SIG-M5 (cell line): Measurements from ENCODE around the gene CBLB.
"Not testable (repeated sequence)": the region's sequence is repeated elsewhere in the genome, so short reads cannot be mapped to it uniquely, and the experiment has no call there.

Experiments
- DNase-seq: peaks from one replicate; lab custom pipeline; 2025; lab: John Stamatoyannopoulos, UW

CBLB gene

GRCh38 chr3:105816833-105817232, 52.0 kb downstream of the CBLB start:
- no peak for DNase-seq

- DNase-seq, result not testable (repeated sequence)
Measured at GRCh38 chr3:105815331-105815730, 53.5 kb downstream of the CBLB start.

- DNase-seq, result no peak
Measured at GRCh38 chr3:105813710-105814109, 55.1 kb downstream of the CBLB start.

- DNase-seq, result no peak
Measured at GRCh38 chr3:105812194-105812586, 56.6 kb downstream of the CBLB start.

- DNase-seq, result no peak
Measured at GRCh38 chr3:105811518-105812193, 57.2 kb downstream of the CBLB start.

GRCh38 chr3:105809208-105809888, 59.5 kb downstream of the CBLB start:
- DNase-seq, result no peak

- no peak for DNase-seq
Measured at GRCh38 chr3:105807701-105808100, 61.1 kb downstream of the CBLB start.

- no peak for DNase-seq
Measured at GRCh38 chr3:105807146-105807545, 61.7 kb downstream of the CBLB start.

- DNase-seq, result peak; percentile 80
Measured at GRCh38 chr3:105806359-105806758, 62.5 kb downstream of the CBLB start.

- DNase-seq, result no peak
Measured at GRCh38 chr3:105805404-105805803, 63.4 kb downstream of the CBLB start.

GRCh38 chr3:105802118-105802706, 66.6 kb downstream of the CBLB start:
- DNase-seq, result no peak

- DNase-seq, result no peak
Measured at GRCh38 chr3:105801397-105801796, 67.4 kb downstream of the CBLB start.

GRCh38 chr3:105800320-105800719, 68.5 kb downstream of the CBLB start:
- DNase-seq, result no peak

- no peak for DNase-seq
Measured at GRCh38 chr3:105799286-105799685, 69.5 kb downstream of the CBLB start.

GRCh38 chr3:105798381-105798934, 70.4 kb downstream of the CBLB start:
- peak; percentile 48 for DNase-seq

- DNase-seq, result no peak
Measured at GRCh38 chr3:105793040-105793439, 75.8 kb downstream of the CBLB start.

- no peak for DNase-seq
Measured at GRCh38 chr3:105791919-105792786, 76.7 kb downstream of the CBLB start.

- no peak for DNase-seq
Measured at GRCh38 chr3:105791131-105791530, 77.7 kb downstream of the CBLB start.

GRCh38 chr3:105790534-105790933, 78.3 kb downstream of the CBLB start:
- DNase-seq, result no peak

- DNase-seq, result no peak
Measured at GRCh38 chr3:105788593-105788992, 80.2 kb downstream of the CBLB start.

- no peak for DNase-seq
Measured at GRCh38 chr3:105787453-105787852, 81.4 kb downstream of the CBLB start.

GRCh38 chr3:105786990-105787389, 81.8 kb downstream of the CBLB start:
- DNase-seq, result no peak
